GM12892 (cell line): Measurements from ENCODE around the gene SMIM23.
"Not testable (repeated sequence)": the region's sequence is repeated elsewhere in the genome, so short reads cannot be mapped to it uniquely, and the experiment has no call there.

Experiments
- DNase-seq: peaks from one replicate; pipeline ENCODE4 v3.0.0; 2011; ENCODE audit not compliant: insufficient read length
- FAIRE-seq: peaks from 2 replicates; lab custom pipeline; 2011; peaks lifted over from hg19 to GRCh38; lab: Jason Lieb, UNC
- POLR2A ChIP-seq: IDR thresholded peaks from 2 replicates; pipeline ENCODE4 v1.6.1; 2011; ENCODE audit warnings: low read depth, low read length, control low read depth
- POLR2AphosphoS5 ChIP-seq: IDR thresholded peaks from 2 replicates; pipeline ENCODE4 v1.6.1; 2011; ENCODE audit warnings: low read depth, low read length, control low read depth
- TAF1 ChIP-seq: IDR thresholded peaks from 2 replicates; pipeline ENCODE4 v1.6.1; 2011; ENCODE audit warnings: low read depth, mild to moderate bottlenecking, control low read depth, low read length, borderline replicate concordance

SMIM23 gene

DNA sequence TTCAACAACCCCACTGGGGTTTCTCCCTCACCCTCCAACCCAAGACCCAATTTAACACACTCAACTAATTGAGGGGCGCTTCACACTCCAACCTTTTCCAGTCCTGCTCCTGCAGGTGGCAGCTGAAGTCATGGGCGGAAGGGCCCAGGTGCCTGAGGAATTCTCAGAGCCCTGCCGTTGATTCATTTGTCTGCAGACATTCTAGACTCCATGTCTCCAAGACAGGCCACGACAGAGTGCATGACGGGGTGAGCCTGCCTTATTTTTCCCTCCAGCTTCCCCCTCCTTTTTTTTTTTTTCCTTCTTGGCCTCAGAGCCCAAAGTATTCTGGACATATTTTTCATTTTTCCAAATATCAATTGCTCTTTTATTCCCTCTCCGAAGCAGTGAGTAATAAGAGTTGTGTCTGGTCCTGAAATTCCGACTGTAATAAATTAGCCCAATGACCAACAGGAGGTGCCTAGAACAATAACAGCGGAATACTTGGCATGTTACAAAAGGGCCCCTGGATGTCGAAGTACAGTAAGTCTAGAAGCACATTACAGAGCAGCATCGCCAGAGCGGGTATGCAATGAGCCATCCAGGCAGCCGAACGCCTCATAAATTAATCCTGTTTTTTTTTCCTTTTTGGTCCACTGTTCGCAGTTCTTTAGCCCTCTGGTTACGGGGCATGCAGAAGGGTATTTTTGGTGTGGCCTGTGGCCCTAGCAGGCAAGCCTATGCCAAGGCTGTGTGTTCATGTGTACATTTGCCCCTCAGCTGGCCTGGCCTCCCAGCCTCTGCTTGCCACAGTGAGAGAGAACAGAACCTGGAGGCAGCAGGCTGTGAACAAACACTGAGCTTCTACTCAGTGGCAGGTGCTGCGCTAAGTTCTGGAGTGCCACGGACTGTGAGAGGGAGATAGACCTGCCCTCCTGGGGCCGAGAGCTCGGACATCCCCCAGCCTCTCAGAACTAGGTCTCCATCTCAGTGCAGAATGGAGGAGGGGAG, 8.6 kb upstream of the SMIM23 start:
- no peak for DNase-seq
- FAIRE-seq = no peak

GRCh38 chr5:171781744-171782143, 3.9 kb upstream of the SMIM23 start:
- not testable (repeated sequence) for FAIRE-seq, DNase-seq

More for the DNA sequence above, 8.6 kb upstream of the SMIM23 start:
- TF ChIP-seq POLR2AphosphoS5 = no peak
- no peak for TF ChIP-seq TAF1
- TF ChIP-seq POLR2A = no peak

GRCh38 chr5:171782332-171782966, 3.2 kb upstream of the SMIM23 start:
- no peak for DNase-seq
- no peak for FAIRE-seq
- no peak for TF ChIP-seq POLR2AphosphoS5
- no peak for TF ChIP-seq POLR2A
- no peak for TF ChIP-seq TAF1

GRCh38 chr5:171783051-171783450, 2.6 kb upstream of the SMIM23 start:
- DNase-seq (no peak), FAIRE-seq (no peak)
- TF ChIP-seq TAF1 (no peak), POLR2A (no peak), POLR2AphosphoS5 (no peak)

- DNase-seq = no peak
- FAIRE-seq = no peak
- TF ChIP-seq TAF1 = no peak
- TF ChIP-seq POLR2AphosphoS5 = no peak
- TF ChIP-seq POLR2A = no peak
Measured at GRCh38 chr5:171789353-171789752, 3.7 kb downstream of the SMIM23 start.

- DNase-seq (no peak), FAIRE-seq (no peak)
- TF ChIP-seq POLR2AphosphoS5 (no peak), TAF1 (no peak), POLR2A (no peak)
Measured at GRCh38 chr5:171790408-171790807, 4.8 kb downstream of the SMIM23 start.

DNA sequence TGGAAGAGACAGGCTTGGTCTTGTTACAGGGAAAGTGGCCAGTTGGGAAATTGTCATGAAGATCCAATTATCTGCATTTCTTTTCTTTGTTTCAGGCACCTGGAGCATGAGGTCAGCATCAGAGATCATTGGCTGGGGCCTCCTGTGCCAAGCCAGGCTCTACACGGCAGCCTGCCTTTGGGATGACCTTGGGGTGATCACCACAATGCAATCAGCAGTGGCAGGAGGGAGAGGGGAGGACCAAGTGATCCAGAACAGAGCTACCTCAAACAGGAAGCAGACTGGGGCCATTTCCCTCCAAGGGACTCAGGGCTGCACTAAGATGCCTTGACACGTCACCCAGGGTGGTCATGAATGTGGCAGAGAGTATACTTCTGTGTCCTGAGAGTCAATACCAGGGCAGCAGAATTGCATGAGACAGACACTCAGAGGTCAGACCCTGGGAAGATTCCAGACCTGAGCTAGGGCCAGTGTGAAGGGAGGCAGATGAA, 8.9 kb downstream of the SMIM23 start:
- no peak for TF ChIP-seq TAF1
- TF ChIP-seq POLR2AphosphoS5 = no peak
- no peak for TF ChIP-seq POLR2A
- DNase-seq = no peak
- no peak for FAIRE-seq

GRCh38 chr5:171795381-171795780, 9.8 kb downstream of the SMIM23 start:
- DNase-seq = no peak
- TF ChIP-seq POLR2AphosphoS5 (no peak), TAF1 (no peak), POLR2A (no peak)
- FAIRE-seq = no peak

- FAIRE-seq = no peak
- TF ChIP-seq POLR2AphosphoS5 = no peak
- DNase-seq = no peak
Measured at GRCh38 chr5:171796436-171796835, 10.8 kb downstream of the SMIM23 start.

- no peak for TF ChIP-seq TAF1
- TF ChIP-seq POLR2AphosphoS5 = no peak
- TF ChIP-seq POLR2A = no peak
- FAIRE-seq (no peak), DNase-seq (no peak)
Measured at GRCh38 chr5:171797543-171797942, 11.9 kb downstream of the SMIM23 start.

DNA sequence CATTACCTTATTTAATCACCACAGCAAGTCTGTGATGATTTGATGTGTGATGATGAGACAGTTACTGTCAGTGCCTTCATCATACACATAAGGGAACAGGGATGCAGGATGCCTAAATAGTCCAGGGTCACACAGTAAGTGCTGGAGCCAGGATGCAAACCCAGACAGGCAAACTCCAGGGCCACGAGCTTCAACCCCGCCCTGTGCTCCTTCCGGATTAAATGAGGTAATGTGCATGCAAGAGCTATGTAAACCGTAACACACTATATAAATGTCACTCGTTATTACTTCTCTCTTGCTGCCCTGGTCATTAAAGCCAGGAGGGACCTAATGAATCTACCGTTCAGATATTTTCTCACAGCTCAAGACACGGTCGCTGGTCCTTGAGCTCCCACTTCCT, 12.8 kb downstream of the SMIM23 start:
- no peak for TF ChIP-seq TAF1
- TF ChIP-seq POLR2AphosphoS5 = no peak
- no peak for TF ChIP-seq POLR2A

GRCh38 chr5:171801839-171802238, 16.2 kb downstream of the SMIM23 start:
- FAIRE-seq = no peak
- TF ChIP-seq POLR2AphosphoS5 (no peak), TAF1 (no peak), POLR2A (no peak)

More for the DNA sequence above, 12.8 kb downstream of the SMIM23 start:
- DNase-seq (no peak), FAIRE-seq (no peak)

More at GRCh38 chr5:171801839-171802238, 16.2 kb downstream of the SMIM23 start:
- DNase-seq = no peak
